IMR-90 (cell line): ENCODE measurements around the gene FAM20C. TPM values are rescaled to one million over a fixed set of nuclear protein-coding genes. Genes with fewer than 3 reads are reported as not detected.

Experiments
- ATAC-seq: fragments of 200-7000 bp; cut with Tn5 transposase; 2 replicates; pipeline ENCODE4 v1.9.1; 2020; ENCODE audit warnings: low read depth, mild to moderate bottlenecking, moderate library complexity
- BruUV-seq: library from RNA; stranded (reverse); fragments of 400-500 nt; replicated peaks from 2 replicates; lab custom pipeline; 2021; lab: Mats Ljungman, UMichigan
- CTCF ChIA-PET: fragments of 300-600 bp; formaldehyde crosslinking; extraction: SDS; loops from one replicate; lab custom pipeline; 2021; ENCODE audit warnings: antibody characterized with exemption; lab: Yijun Ruan, JAX
- POLR2A ChIA-PET: fragments of 300-600 bp; sonication (Branson Sonifier 250); formaldehyde crosslinking; loops from one replicate; lab custom pipeline; 2022; ENCODE audit warnings: antibody characterized with exemption; ENCODE audit not compliant: unreplicated experiment; lab: Charles Lee
- DNase-seq: peaks from one replicate; pipeline ENCODE4 v3.0.0; 2013
- H2AFZ ChIP-seq: replicated peaks from 2 replicates; pipeline ENCODE3; 2013; ENCODE audit warnings: low read length, mild to moderate bottlenecking; ENCODE audit not compliant: poor library complexity
- H2AK5ac ChIP-seq: 2 replicates; pipeline ENCODE4 v1.6.1; 2013; ENCODE audit warnings: low read depth, low read length, inconsistent platforms
- H2AK9ac ChIP-seq: replicated peaks from 2 replicates; pipeline ENCODE3; 2013; ENCODE audit warnings: mild to moderate bottlenecking, low read depth, low read length, moderate library complexity; ENCODE audit not compliant: poor library complexity
- H2BK120ac ChIP-seq: 2 replicates; pipeline ENCODE4 v1.6.1; 2013; ENCODE audit warnings: low read depth, low read length, inconsistent platforms
- H2BK15ac ChIP-seq: 3 replicates; pipeline ENCODE4 v1.6.1; 2013; ENCODE audit warnings: low read depth, low read length, inconsistent platforms
- H2BK20ac ChIP-seq: 2 replicates; pipeline ENCODE4 v1.6.1; 2013; ENCODE audit warnings: low read depth, mild to moderate bottlenecking, inconsistent platforms, low read length, moderate library complexity
- H2BK5ac ChIP-seq: 2 replicates; pipeline ENCODE4 v1.6.1; 2013; ENCODE audit warnings: mild to moderate bottlenecking, low read depth, low read length, inconsistent platforms; ENCODE audit not compliant: poor library complexity, severe bottlenecking
- H3K14ac ChIP-seq: replicated peaks from 2 replicates; pipeline ENCODE4 v1.6.1; 2013; ENCODE audit warnings: low read depth, low read length, inconsistent platforms
- H3K18ac ChIP-seq: 2 replicates; pipeline ENCODE4 v1.6.1; 2013; ENCODE audit warnings: low read depth, low read length, control low read depth
- H3K23ac ChIP-seq: 2 replicates; pipeline ENCODE4 v1.6.1; 2013; ENCODE audit warnings: low read depth, low read length, inconsistent platforms
- H3K27ac ChIP-seq: 2 replicates; pipeline ENCODE4 v1.5.1; 2013; ENCODE audit warnings: mild to moderate bottlenecking, control low read depth, low read length; ENCODE audit not compliant: insufficient read depth
- H3K27me3 ChIP-seq: 2 replicates; pipeline ENCODE4 v1.6.1; 2013; ENCODE audit warnings: low read length; ENCODE audit not compliant: control insufficient read depth, insufficient read depth
- H3K36me3 ChIP-seq: 2 replicates; pipeline ENCODE4 v1.6.1; 2013; ENCODE audit warnings: low read length, mixed read lengths; ENCODE audit not compliant: control insufficient read depth, insufficient read depth
- H3K4ac ChIP-seq: 2 replicates; pipeline ENCODE4 v1.6.1; 2013; ENCODE audit warnings: low read depth, low read length, inconsistent platforms
- H3K4me1 ChIP-seq: 2 replicates; pipeline ENCODE4 v1.6.1; 2013; ENCODE audit warnings: low read length, mixed read lengths; ENCODE audit not compliant: control insufficient read depth, insufficient read depth
- H3K4me2 ChIP-seq: 2 replicates; pipeline ENCODE4 v1.6.1; 2013; ENCODE audit warnings: low read depth, mild to moderate bottlenecking, control low read depth, low read length, moderate library complexity
- H3K4me3 ChIP-seq: 2 replicates; pipeline ENCODE4 v1.5.1; 2013; ENCODE audit warnings: low read depth, mild to moderate bottlenecking, control low read depth, low read length, moderate library complexity; ENCODE audit not compliant: insufficient read depth
- H3K56ac ChIP-seq: 2 replicates; pipeline ENCODE4 v1.6.1; 2013; ENCODE audit warnings: low read length, inconsistent platforms; ENCODE audit not compliant: insufficient read depth; ENCODE audit errors: extremely low read depth
- H3K79me1 ChIP-seq, 2 experiments: 2 replicates each; pipeline ENCODE4 v1.6.1; 2013; ENCODE audit warnings: low read length in 2 of 2, inconsistent platforms in 1 of 2, low read depth in 1 of 2
- H3K9ac ChIP-seq: 2 replicates; pipeline ENCODE4 v1.6.1; 2013; ENCODE audit warnings: low read depth, low read length, control low read depth
- H3K9me1 ChIP-seq: 2 replicates; pipeline ENCODE4 v1.6.1; 2013; ENCODE audit warnings: low read length, inconsistent platforms; ENCODE audit not compliant: insufficient read depth
- H3K9me3 ChIP-seq: 2 replicates; pipeline ENCODE4 v1.6.1; 2013; ENCODE audit warnings: low read length; ENCODE audit not compliant: control insufficient read depth, insufficient read depth
- H4K20me1 ChIP-seq: 2 replicates; pipeline ENCODE4 v1.6.1; 2013; ENCODE audit warnings: low read length, inconsistent platforms; ENCODE audit not compliant: insufficient read depth
- H4K5ac ChIP-seq: 2 replicates; pipeline ENCODE4 v1.6.1; 2013; ENCODE audit warnings: mild to moderate bottlenecking, low read depth, low read length, control low read depth
- H4K8ac ChIP-seq, 2 experiments: 2 replicates each; pipeline ENCODE4 v1.6.1; 2013; ENCODE audit warnings: low read depth in 2 of 2, low read length in 2 of 2, control low read depth in 1 of 2, inconsistent platforms in 1 of 2
- H4K91ac ChIP-seq: 2 replicates; pipeline ENCODE4 v1.6.1; 2013; ENCODE audit warnings: low read depth, low read length, inconsistent platforms; ENCODE audit not compliant: insufficient read depth
- BHLHE40 ChIP-seq: fragments of 150-350 bp; IDR thresholded peaks from 2 replicates; pipeline ENCODE4 v1.6.1; 2016; ENCODE audit warnings: mild to moderate bottlenecking, low read depth, low read length
- CEBPB ChIP-seq: IDR thresholded peaks from 2 replicates; pipeline ENCODE4 v1.6.1; 2012; ENCODE audit warnings: low read depth, low read length, improper control_type of control experiment
- CHD1 ChIP-seq: IDR thresholded peaks from 2 replicates; pipeline ENCODE4 v1.6.1; 2012; ENCODE audit warnings: low read depth, low read length, improper control_type of control experiment
- MAFK ChIP-seq: IDR thresholded peaks from 2 replicates; pipeline ENCODE4 v1.6.1; 2012; ENCODE audit warnings: low read depth, low read length, improper control_type of control experiment
- MAZ ChIP-seq: IDR thresholded peaks from 2 replicates; pipeline ENCODE4 v1.6.1; 2012; ENCODE audit warnings: low read depth, mild to moderate bottlenecking, low read length, improper control_type of control experiment, moderate library complexity, borderline replicate concordance
- POLR2A ChIP-seq: IDR thresholded peaks from 2 replicates; pipeline ENCODE4 v1.6.1; 2012; ENCODE audit warnings: mild to moderate bottlenecking, low read depth, low read length
- RAD21 ChIP-seq: IDR thresholded peaks from 2 replicates; pipeline ENCODE4 v1.6.1; 2012; ENCODE audit warnings: low read length, improper control_type of control experiment
- RCOR1 ChIP-seq: IDR thresholded peaks from 2 replicates; pipeline ENCODE4 v1.6.1; 2012; ENCODE audit warnings: mild to moderate bottlenecking, low read length, improper control_type of control experiment; ENCODE audit not compliant: insufficient replicate concordance
- RFX5 ChIP-seq: IDR thresholded peaks from 2 replicates; pipeline ENCODE4 v1.8.0; 2012; ENCODE audit warnings: low read depth, mild to moderate bottlenecking, low read length, moderate library complexity
- WGBS, 2 experiments: methylation state at CpG; one replicate each; pipeline versions ENCODE4 v1.1.5 to v1.1.7; 2013; ENCODE audit warnings: missing lambda C conversion rate in 2 of 2; ENCODE audit not compliant: insufficient read length in 1 of 2; ENCODE audit errors: extremely low coverage in 2 of 2; 5-methylcytosine and 5-hydroxymethylcytosine counted together
- dilution Hi-C: fragments of 300-500 bp; cut with HindIII; formaldehyde crosslinking; loops from one replicate; pipeline ENCODE4 v1.14.3; 2018; ENCODE audit warnings: low sequenced_read_pairs; ENCODE audit not compliant: unreplicated experiment
- in situ Hi-C: fragments of 300-500 bp; cut with MboI; formaldehyde crosslinking; loops from 3 replicates; pipeline ENCODE4 v1.14.3; 2019; ENCODE audit warnings: low sequenced_read_pairs, inconsistent platforms, mixed read lengths
- intact Hi-C: fragments of 100-400 bp; cut with micrococcal nuclease; formaldehyde crosslinking; loops from 2 replicates; pipeline ENCODE4 v1.10.0; 2022
- polyA plus RNA-seq, 3 experiments: library from polyadenylated mRNA; depleted of rRNA; stranded (reverse); fragments of >200 nt; gene quantifications; 2 replicates each; pipeline ENCODE4 v1.2.3, GENCODE V29; 2012; ENCODE audit warnings: low replicate concordance in 1 of 3
- total RNA-seq: library from RNA; depleted of rRNA; stranded (reverse); fragments of >200 nt; gene quantifications from 2 replicates; pipeline ENCODE4 v1.2.3, GENCODE V29; 2012
- TF ChIP-seq, protein P1 (sequence below): fragments of 150-350 bp; IDR thresholded peaks from 2 replicates; pipeline ENCODE4 v1.6.1; 2016; ENCODE audit warnings: low read depth, mild to moderate bottlenecking, low read length, moderate library complexity, borderline replicate concordance
- TF ChIP-seq, protein P2 (sequence below): fragments of 150-350 bp; IDR thresholded peaks from 2 replicates; pipeline ENCODE4 v1.6.1; 2017; ENCODE audit warnings: mild to moderate bottlenecking, antibody characterized with exemption, low read length, low read depth

FAM20C gene
- total and polyA plus RNA-seq, 2 of the 4 experiments (the other 2 are of a cell fraction) = 7.7 to 36.6 TPM

DNA sequence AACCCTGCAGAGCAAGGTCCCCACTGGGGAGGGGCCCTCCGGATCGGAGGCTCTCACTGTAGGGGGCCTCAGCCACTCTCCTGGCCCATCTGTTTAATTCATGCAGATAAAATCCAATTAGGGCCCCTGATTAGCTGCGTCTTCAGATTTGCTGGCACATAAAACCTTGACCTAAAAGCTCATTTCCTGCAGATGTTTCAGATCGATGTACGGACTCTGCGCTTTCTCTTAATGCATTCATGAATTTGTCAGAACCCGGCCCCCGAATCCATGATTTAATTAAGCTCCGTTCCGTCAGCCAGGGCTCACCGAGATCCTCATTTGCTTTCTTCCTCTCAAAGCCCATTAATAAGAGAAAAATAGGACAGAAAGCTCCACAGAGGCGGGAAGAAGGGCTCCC is 57.6 kb downstream of the FAM20C start:
- no peak overlapping the region for H3K4ac ChIP-seq
- no peak overlapping the region for H3K4me2 ChIP-seq
- H2BK20ac ChIP-seq = no peak overlapping the region
- no peak overlapping the region for H3K23ac ChIP-seq
- no peaks in the 10 kb centered on the region for H3K9me3 ChIP-seq
- in situ Hi-C loops = no loop called here
- no peak for TF ChIP-seq MAFK
- TF ChIP-seq POLR2A = no peak
- TF ChIP-seq, protein P1, sequence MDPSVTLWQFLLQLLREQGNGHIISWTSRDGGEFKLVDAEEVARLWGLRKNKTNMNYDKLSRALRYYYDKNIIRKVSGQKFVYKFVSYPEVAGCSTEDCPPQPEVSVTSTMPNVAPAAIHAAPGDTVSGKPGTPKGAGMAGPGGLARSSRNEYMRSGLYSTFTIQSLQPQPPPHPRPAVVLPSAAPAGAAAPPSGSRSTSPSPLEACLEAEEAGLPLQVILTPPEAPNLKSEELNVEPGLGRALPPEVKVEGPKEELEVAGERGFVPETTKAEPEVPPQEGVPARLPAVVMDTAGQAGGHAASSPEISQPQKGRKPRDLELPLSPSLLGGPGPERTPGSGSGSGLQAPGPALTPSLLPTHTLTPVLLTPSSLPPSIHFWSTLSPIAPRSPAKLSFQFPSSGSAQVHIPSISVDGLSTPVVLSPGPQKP = no peak
- TF ChIP-seq, protein P2, sequence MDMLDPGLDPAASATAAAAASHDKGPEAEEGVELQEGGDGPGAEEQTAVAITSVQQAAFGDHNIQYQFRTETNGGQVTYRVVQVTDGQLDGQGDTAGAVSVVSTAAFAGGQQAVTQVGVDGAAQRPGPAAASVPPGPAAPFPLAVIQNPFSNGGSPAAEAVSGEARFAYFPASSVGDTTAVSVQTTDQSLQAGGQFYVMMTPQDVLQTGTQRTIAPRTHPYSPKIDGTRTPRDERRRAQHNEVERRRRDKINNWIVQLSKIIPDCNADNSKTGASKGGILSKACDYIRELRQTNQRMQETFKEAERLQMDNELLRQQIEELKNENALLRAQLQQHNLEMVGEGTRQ = no peak
- TF ChIP-seq CEBPB = no peak
- no peak for TF ChIP-seq RCOR1
- TF ChIP-seq CHD1 = no peak
- no peak for TF ChIP-seq RFX5
- TF ChIP-seq RAD21 = no peak
- TF ChIP-seq BHLHE40 = no peak
- no peak for TF ChIP-seq MAZ
- intact Hi-C loops = no loop called here
- BruUV-seq = no TSS peak
- no peak overlapping the region for H4K91ac ChIP-seq
- H3K9me1 ChIP-seq = no peaks in the 10 kb centered on the region
- H2BK5ac ChIP-seq = no peak overlapping the region
- DNase-seq (no peak), ATAC-seq (no peak)
- H3K9ac ChIP-seq = no peak overlapping the region
- H3K4me1 ChIP-seq = no peaks in the 10 kb centered on the region
- no peak overlapping the region for H4K8ac ChIP-seq
- no peak overlapping the region for H3K56ac ChIP-seq
- peaks cover 6 to 8% of the 10 kb centered on the region in 2 experiments; a peak in 3 of 4 replicates for H3K79me1 ChIP-seq
- no peak overlapping the region for H2BK15ac ChIP-seq
- no peak overlapping the region for H3K14ac ChIP-seq
- peaks cover 95% of the 10 kb centered on the region for H3K36me3 ChIP-seq
- no peaks in the 10 kb centered on the region for H3K27me3 ChIP-seq
- no peak overlapping the region for H3K27ac ChIP-seq
- no peak overlapping the region for H2AK9ac ChIP-seq
- no peak overlapping the region for H4K5ac ChIP-seq
- H3K4me3 ChIP-seq = no peak overlapping the region
- no peak overlapping the region for H3K18ac ChIP-seq
- no peak overlapping the region for H2AFZ ChIP-seq
- no peak overlapping the region for H2AK5ac ChIP-seq
- H4K20me1 ChIP-seq = peaks cover 8% of the 10 kb centered on the region
- WGBS, 2 experiments = 76% methylated on average over 4 of the region's 12 CpGs; no CpG with 5 or more reads in 1 of the 2 experiments
- dilution Hi-C loops = no loop called here
- ChIA-PET POLR2A (no interaction called here), CTCF (no interaction called here)
- H2BK120ac ChIP-seq = no peak overlapping the region
